Medulla oblongata (tissue), 1 donor: ENCODE results near the gene CDK17.
"Not testable (repeated sequence)": the region's sequence is repeated elsewhere in the genome, so short reads cannot be mapped to it uniquely, and the experiment has no call there.

Experiments used
- DNase-seq: peaks from one replicate; pipeline ENCODE4 v3.0.0-alpha.2; 2015; ENCODE audit errors: extremely low spot score

CDK17 gene

DNA sequence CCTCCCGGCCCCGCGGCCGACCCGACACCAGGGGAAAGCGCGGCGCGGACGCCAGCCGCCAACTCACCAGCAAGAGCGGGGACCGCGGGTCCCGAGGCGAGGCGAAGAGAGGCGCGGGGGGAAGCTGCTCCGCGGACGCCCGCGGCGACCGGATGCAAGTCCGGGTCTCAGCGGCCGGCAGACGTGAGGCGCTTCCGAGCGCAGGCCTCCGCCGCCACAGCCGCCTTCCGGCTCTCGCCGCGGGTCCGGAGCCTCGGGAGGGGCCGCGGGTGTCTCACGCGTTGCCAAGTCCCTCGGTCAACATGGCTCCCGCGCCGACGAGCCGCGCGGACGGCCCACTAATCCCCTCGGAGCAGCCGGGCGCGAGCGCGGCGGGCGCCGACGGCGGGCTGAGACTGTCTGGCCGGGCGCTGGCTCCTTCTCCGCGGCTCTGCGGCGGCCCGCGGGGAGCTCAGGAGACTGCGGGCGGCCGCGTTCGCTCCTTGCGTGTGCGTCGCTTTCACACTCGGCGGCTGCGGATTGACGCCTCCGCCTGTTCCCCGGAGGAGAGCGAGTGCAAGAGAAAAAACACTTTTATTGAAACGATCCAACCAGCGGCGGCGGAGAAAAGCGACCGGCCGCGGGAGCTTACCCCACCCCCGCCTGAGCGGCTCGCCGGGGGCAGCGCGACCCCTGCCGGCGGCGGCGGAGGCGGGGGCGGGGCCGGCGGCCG, at the start of gene CDK17:
CDK17 (minus strand) TSS at position 521 of the 712 bp plus-strand sequence. CDS start 65,603 bp downstream, outside the sequence.
- DNase-seq: peak; percentile 92

GRCh38 chr12:96448300-96448699, 48.1 kb upstream of the CDK17 start:
- no peak for DNase-seq

DNA sequence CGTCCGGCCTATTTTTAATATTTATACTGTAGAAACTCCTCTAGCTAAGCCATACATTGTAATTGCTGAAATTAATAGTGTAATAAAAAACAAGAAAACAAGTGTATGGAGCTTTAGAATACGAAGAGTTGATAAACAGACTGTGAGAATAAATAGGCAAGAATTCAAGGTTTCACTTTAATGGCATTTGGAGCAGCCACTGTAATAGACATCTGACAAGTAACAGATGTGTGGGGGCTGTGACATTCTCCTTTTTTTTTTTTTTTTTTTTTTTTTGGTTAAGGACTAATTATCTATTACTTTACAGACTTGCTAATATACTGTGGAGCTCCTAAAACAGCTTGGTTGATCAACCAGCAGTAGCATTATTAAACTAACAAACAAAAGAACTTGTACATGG, 47.0 kb upstream of the CDK17 start:
- DNase-seq: no peak

DNA sequence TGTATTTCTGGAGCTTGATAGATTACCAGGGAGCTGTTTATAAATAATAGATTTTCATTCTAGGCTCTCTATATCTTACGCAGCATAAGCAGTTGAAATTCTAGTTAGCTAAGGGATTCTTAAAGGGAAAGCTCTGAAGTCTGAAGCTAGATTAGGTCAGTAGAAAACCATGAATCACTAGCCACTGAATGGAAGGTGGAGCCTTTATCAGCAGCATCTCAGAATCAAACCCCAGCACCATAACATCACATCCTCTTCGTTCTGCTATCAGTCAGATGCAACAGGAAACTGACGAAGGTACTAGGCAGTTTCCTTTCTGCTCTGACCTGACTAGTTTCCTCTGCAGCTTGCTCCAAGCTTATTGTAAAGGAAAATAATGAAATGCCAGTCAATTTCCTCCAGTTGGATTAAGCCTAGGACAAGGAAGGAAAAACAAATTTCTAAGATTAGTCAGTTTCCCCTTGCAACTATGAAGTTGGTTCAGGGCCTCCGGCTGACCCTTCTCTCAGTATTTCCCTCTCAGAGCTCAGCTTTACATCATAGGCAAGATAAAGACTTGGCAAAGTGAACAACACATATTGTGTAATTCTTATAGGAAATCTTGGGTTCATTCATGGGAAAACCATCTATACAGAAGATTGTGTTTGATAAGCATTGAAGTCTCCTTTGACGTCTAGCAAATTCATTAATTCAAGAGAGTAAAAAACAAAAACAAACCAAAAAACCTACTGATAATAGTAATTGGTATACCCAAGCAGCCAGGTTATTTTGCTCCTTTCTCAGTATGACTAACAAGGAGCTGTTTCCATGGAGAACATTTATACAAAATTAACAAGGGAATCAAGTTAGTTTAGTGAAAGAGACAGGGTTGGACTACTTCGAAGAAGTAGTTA, 45.7 kb upstream of the CDK17 start:
- DNase-seq: no peak

DNA sequence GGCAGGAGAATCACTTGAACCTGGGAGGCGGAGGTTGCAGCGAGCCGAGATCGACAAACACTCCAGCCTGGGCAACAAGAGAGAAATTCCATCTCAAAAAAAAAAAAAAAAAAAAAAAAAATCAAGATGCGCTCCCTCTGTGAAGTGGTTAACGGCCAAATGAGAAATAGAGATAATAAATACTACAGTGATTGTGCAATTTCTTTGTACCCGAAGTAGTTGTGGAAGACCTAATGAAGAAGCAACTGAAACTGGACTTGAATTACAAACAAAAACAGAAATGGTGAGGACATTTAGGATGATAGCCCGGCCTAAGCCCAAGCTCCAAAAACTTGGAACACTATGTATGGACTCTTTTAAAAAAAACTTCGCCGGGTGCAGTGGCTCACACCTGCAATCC, 44.2 kb upstream of the CDK17 start:
- no peak for DNase-seq

- DNase-seq: peak; percentile 20
Observed at GRCh38 chr12:96442906-96443305, 42.7 kb upstream of the CDK17 start.

DNA sequence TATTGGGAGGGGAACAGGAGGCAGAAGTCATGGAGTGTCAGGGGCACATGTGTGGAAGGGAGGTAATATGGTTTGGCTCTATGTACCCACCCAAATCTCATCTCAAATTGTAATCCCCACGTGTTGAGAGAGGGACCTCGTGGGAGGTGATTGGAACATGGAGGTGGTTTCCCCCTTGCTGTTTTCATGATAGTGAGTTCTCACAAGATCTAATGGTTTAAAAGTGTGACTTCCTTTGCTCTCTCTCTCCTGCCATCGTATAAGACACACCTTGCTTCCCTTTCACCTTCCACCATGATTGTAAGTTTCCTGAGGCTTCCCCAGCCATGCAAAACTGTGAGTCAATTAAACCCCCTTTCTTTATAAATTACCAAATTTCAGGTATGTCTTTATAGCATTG, 41.6 kb upstream of the CDK17 start:
- DNase-seq: no peak

DNA sequence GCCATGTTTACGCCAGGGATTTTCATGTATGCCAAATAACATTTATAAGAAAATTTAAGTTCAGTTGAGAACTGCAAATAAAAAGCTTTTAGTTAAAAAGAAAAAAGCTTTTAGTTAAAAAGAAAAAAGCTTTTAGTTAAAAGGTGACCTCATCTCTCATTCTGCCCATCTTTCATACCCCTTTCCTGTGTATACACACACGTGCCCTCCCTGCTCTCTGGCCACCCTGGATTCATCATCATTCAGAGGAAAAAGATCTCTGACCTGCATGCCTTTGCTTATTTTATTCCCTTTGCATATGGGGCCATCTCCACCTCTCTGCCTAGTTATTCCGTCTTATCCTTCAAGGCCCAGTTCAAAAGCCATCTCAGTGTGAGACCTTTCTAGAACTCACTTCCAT, 38.1 kb upstream of the CDK17 start:
- no peak for DNase-seq

- DNase-seq: no peak
Observed at GRCh38 chr12:96437171-96437445, 36.9 kb upstream of the CDK17 start.

GRCh38 chr12:96436366-96437170, 36.3 kb upstream of the CDK17 start:
- DNase-seq: peak; percentile 27

GRCh38 chr12:96434107-96434506, 33.9 kb upstream of the CDK17 start:
- DNase-seq: no peak

DNA sequence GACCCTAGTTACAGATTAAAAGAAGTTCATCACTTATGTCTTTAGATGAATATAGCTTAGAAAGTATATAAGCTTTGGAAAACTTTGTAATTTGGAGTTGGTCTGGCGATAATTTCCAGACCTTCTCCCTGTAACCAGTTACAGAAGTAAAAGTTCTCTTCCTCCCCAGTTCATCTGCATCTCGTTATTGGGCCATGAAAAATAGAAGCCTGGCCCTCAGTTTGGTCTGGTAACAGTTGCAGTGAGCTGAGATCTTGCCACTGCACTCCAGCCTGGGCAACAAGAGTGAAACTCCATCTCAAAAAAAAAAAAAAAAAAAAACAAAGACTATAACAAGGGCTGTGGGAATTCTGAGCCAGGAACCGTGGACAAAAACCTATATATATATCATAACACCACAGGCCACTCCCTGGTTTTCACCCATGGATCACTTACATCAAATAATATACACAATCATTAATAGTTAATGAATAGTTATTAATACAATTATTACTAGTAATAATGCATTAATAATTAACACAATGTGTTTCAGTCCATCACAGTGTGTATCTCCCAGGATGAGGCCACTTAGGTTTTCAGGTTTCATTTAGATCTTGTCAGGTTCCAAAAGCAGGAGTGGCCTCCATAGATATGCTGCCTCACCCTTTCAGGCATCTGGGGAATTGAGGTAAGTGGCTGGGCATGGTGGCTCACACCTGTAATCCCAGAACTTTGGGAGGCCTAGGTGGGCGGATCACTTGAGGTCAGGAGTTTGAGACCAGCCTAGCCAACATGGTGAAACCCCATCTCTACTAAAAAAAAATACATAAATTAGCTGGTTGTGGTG, 32.5 kb upstream of the CDK17 start:
- DNase-seq: not testable (repeated sequence)

DNA sequence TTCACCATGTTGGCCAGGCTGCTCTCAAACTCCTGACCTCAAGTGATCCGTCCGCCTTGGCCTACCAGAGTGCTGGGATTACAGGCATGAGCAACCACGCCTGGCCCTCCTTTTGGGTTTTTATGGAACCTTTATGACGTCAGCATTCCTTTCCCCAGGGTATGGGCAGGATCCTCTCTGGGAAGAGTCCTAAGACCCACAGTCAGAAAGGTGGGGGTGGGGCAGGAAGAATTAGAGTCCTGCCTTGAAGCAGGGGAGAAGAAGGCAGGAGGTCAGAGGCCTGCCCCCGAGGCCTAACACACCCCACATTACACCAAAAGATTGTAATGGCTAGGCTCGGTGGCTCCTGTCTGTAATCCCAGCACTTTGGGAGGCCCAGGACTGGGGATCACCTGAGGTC, 30.8 kb upstream of the CDK17 start:
- no peak for DNase-seq

DNA sequence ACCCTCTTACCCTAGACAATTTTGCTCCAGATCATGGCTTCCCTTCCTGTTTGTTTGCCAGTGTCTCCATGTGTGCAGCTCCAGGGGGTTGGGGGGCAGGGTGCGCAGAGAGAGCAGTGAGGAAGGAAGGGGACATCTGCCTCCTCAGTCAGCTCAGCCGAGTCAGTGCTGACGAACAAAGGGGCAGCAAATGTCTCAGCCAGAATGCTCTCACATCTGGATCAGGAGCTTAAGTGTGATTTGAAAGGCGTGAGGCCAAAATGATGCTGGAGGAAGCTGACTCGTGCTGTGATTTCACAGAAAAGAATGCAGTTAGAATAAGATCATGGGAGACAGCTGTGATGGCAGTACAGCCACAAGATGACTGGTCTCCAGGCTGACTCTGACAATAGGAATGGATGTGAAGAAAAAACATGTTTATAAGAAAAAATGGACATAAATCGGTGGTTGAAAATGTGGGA, 27.1 kb upstream of the CDK17 start:
- DNase-seq: peak; percentile 30

DNA sequence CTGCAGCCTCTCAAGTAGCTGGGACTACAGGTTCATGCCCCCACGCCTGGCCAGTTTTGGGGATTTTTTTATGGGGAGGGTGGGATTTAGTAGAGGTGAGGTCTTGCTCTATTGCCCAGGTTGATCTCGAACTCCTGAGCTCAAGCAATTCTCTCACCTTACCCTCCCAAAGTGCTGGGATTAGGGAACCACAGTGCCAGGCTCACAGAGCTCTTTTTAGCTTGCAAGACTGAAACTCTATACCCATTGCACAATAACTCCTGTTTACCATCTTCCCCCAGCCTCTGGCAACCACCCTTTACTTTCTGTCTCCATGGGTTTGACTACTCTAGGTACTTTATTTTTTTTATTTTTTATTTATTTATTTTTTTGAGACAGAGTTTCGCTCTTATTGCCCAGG, 25.7 kb upstream of the CDK17 start:
- DNase-seq: no peak

DNA sequence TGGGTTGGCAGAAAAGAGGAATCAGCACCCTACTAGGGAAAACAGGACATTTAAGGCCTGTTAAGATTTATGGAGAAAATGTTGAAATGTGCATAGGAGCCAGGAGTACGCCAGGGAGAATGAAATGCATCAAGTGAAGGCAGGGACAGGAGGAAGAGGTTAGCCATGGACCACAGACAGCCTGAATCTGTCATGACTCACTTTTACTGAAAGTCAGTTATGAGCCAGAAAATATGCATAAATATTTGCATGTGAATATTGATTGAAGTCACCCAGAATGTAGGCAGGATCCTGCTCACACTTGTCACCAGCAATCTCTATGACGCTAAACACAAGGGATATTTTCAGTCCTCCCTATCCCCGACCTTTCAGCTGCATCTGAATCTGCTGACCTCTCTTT, 25.1 kb upstream of the CDK17 start:
- DNase-seq: no peak

GRCh38 chr12:96424601-96425000, 24.4 kb upstream of the CDK17 start:
- DNase-seq: no peak

DNA sequence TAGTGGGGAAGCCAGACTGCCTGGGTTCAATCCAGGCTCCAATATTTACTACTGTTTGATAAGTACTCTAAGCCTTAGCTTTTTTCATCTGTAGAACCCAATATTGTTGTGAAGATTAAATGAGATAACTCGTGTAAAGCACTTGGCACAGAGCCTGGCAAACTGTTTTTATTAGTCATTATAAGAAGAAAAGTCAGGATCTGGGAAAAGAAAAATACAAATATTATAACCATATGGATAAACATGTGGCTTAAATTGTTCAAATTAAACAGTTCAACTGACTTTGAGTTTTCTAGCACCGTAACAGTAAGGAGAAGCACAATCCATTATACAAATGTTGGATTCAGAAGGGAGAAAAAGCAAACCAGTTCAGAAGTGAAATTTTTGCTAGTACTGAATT, 22.0 kb upstream of the CDK17 start:
- no peak for DNase-seq

- DNase-seq: no peak
Observed at GRCh38 chr12:96421014-96421413, 20.8 kb upstream of the CDK17 start.

DNA sequence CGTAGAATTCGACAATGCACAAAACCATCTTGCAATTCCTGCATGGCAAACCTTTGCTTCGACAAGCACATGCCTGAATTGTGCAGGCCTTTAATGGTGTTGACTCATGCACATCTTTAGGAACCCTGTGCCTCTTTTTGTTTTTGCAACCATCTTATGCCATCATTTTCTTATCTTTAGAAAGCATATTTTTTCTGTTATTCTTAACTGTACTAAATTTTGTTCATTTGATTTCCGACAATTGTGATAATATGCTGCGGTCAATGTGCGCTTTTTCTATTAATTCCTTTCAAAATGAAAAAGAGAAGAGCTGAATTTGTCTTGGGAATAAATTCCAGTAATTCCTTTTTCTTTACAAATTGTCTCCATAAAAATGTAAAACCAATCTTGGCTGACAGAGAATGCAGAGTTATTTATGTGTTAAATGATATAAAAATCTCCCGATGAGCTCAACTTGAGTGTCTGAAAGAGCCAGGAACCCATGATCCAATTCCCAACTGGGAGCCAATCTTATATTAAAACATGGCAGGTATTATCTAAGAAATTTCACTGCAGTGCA, 20.1 kb upstream of the CDK17 start:
- no peak for DNase-seq

- DNase-seq: no peak
Observed at GRCh38 chr12:96419576-96420276, 19.5 kb upstream of the CDK17 start.
